Central memory CD4-positive, alpha-beta T cell (primary cell): ENCODE measurements around the gene RBM17.
A peak's percentile ranks its signal among the peaks of the same experiment; 100 is the strongest.
"Not testable (repeated sequence)": the region's sequence is repeated elsewhere in the genome, so short reads cannot be mapped to it uniquely, and the experiment has no call there.

ENCODE experiments used
- DNase-seq: peaks from one replicate; pipeline ENCODE4 v3.0.0; 2022

RBM17 gene

DNA sequence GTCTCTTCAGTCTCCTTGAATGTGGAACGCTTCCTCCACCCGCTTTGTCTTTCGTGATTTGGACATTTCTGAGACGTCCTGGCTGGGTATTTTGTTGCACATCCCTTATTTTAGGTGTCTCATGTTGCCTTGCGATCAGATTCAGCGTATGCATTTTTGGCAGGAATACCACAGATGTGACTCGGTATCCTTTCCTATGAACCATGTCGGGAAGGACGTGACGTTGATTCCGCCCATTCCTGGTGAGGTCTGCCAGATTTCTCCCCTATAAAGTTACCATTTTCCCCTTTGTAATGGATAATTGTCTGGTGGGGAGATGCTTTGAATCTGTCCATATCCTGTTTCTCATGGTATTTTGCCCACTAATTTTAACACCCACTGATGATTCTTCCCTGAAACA, 49.6 kb downstream of the RBM17 start:
- no peak for DNase-seq

DNA sequence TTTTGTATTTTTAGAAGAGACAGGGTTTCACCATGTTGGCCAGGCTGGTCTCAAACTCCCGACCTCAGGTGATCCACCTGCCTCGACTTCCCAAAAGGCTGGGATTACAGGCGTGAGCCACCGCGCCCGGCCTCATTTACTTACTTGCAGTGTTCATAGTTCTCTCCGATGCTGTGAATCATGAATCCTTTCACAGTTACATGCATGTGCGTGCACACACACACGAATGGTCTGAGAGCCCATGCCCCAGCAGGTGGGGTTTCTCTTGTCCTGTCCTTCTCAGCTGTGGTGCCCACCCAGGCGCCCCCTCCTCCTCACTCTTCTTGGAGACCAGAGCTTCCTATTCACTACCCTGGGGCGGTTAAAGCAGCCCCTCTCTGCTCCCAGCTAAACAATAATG, 50.6 kb downstream of the RBM17 start:
- no peak for DNase-seq

DNA sequence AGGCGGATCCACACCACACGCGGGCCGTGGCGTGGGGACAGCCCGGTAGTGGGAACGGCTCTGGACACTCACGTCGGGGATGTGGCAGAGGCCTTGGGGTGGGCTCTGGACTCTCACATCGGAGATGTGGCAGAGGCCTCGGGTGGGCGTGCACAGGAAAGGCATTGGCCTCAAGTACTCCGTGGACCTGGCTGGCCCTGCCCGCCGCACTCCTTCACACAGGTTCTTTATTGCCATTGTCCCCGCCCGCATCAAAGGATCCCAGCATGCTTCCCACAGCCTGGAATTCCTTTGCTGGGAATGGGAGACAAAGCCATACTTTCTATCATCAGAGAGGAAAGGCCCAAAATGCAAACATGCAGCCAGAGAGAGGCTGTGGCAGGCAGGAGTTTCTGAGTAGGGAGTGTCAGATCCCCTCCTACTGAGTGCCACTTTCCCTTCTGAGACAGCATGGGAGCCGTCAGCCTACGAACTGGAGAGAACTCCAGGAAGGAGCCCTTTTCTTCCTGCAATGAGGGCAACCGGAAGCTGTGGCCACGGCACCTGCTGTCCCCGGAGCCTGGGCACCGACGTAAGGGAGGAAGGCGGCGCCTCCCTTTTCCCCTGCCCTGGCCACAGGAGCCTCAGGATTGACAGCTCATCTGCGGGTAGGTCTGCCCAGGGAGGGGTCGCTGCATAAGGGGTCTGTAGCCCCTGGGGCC, 51.5 kb downstream of the RBM17 start:
- peak; percentile 52 for DNase-seq

DNA sequence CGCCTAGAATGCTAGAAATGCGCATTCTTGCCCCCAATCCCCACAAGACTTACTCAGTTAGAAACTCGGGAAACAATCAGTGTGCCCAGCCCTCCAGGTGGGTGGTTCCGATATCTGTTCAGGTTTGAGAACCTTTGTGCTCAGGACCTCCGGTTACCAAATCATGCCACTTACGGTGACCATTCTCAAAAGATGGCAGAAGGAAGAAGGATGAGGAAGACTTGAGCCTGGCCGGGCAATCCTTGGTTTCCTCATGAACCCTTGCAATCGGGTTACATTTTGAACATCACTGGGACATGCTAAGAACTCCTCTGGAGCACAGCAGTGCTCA, 52.1 kb downstream of the RBM17 start:
- DNase-seq, result no peak

DNA sequence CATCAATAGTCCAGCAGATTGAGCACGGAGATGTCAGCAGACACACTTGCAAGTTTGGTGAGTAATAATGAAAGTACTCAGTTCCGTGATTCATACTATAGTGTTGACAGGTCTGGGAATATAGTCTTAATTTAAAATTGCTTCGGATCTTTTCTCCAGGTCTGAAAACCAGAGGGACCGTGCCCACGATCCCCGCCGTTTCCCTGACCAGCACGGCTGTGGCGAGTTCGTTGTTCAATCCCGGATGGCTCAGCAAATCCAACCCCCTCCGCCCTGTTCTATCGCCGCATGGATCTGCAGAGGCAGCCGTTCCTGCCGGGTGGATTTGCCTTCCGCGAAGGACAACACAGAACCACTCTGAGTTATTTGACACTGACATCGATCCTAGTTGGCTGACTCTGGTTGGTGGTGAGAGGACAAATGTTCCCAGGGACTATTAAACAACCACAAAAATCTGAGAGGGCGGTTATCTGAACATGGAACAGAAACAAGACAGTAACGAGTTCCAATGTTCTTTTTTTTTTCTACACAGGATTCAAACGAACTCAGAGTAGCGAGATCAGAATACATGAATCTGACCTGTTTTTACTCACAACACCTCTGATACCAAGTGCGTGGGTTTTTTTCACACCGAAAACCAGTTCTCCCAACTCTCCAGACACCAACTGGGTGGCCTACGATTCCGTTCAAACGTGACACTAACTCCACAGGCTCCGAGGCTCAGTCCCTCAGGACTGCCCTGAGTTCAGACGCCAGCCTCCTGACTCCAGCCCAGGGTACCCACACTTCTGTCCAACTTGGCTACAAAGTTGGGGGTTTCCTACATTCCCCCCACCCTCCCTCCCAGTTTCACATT, 52.7 kb downstream of the RBM17 start:
- DNase-seq, result peak; percentile 23

DNA sequence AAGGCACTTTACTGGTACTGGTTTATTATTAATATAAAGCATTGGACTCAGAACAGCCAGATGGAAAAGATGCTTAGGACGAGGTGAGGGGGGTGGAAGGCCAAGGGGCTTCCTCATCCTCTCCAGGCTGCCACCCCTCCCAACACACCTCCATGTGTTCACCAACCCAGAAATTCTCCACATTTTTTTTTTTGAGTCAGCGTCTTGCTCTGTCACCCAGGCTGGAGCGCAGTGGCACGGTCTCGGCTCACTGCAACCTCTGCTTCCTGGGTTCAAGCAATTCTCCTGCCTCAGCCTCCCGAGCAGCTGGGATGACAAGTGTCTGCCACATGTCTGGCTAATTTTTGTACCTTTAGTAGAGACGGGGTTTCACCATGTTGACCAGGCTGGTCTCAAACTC, 53.4 kb downstream of the RBM17 start:
- not testable (repeated sequence) for DNase-seq

DNA sequence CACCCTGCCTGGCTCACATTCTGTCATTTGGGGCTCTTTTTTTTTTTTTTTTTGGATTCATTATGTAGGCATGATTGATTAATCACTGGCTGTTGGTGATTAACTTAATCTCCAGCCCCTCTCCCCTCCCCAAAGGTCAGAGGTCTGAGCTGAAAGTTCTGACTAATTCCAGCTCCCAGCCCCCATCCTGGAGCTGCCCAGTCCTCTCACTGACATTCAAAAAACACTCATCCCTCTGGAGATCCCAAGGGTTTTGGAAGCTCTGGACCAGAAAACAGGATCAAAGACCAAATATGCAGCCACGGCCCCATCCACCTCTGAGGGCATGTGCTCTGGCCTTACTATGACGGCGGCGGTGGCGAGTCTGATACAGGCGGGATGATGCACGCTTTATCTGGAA, 53.8 kb downstream of the RBM17 start:
- no peak for DNase-seq

DNA sequence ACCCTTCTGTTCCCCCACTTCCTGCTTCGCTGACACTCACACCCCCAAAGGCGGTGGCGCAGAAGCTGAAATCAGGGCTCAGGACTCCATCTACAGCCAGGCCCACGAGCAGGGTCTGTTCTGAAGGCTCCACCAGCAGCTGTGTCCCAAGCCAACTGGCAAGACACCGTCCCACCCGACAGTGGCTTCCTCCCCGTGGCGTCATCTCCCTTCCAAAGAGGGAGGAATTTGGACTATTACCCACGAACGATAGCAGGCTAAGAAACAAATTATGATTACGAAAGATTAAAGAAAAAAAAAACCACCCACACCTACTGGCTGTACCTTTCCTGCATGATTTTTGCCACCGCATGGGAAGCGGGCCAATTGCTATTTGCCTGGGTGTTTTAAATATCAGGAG, 54.3 kb downstream of the RBM17 start:
- DNase-seq, result no peak

DNA sequence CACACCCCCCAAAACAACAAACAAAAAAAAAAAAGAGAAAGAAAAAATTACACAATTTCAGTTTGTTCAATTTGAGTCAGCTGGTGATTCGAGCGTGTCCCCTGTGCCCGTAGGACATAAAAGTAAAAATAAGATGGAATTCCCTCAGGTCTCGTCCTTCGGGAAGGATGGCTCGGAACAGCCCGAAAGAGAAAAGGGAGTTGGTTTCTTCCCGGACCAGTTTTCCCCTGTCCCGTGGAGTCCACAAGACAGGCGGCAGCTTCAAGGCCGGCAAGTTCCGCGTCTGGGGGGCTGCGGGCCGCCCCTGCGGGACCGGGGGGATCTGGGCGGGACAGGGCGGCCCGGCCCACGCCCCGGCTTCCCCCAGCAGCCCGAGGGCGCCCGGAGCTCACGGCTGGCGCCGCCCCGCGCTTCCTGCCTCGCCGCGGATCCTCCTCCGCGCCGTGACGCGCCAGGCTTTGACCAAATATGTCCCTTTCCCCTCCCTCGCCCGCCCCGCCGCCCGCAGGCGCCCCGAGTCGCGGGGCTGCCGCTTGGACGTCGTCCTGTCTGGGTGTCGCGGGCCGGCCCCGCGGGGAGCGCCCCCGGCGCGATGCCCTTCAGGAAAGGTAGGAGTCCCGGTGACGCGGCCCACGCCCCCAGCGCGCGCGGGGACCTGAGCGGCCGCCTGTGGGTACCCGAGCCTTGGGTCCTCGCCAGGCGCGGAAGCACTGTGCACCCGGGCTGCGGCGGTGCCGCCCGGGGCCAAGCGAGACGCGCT, 55.8 kb downstream of the RBM17 start:
- DNase-seq, result peak; percentile 87

DNA sequence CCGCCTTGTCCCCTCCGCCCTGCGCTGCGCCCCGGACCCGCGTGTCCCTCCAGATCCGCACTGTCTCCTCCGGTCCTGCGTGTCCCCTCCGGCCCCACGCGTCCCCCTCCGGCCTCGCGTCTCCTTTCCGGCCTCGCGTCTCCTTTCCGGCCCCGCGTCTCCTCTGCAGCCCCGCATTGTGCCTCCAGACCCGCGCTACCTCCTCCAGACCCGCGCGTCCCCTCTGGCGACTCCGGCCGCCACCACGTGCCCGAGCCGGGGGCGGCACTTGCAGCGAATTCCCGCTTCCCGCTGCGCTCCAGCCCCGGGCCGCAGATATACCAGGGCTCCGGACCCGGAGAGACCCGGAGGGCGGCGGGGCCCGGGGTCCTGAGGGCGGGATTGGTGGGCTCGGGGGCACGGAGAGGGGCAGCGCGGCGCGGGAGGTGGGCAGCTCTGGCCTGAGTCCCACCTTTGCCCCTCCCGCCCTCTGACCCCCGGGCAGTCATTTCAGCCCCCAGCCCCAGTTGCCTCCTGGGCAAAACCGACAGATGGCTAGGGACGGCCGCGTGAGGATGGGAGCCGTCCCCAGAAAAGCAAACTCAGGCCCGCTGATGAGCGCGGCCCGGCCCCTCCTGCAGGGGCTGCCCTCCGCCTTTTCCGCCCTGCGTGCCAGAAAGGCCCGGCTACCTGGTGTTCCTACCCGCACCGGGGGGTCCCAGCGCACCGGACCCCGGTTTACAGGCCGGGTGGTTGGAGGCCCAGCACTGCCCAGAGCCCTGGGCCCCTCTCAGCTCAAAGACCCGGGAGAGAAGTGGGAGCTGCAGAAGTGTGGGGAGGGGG, 56.5 kb downstream of the RBM17 start:
- DNase-seq, result no peak

DNA sequence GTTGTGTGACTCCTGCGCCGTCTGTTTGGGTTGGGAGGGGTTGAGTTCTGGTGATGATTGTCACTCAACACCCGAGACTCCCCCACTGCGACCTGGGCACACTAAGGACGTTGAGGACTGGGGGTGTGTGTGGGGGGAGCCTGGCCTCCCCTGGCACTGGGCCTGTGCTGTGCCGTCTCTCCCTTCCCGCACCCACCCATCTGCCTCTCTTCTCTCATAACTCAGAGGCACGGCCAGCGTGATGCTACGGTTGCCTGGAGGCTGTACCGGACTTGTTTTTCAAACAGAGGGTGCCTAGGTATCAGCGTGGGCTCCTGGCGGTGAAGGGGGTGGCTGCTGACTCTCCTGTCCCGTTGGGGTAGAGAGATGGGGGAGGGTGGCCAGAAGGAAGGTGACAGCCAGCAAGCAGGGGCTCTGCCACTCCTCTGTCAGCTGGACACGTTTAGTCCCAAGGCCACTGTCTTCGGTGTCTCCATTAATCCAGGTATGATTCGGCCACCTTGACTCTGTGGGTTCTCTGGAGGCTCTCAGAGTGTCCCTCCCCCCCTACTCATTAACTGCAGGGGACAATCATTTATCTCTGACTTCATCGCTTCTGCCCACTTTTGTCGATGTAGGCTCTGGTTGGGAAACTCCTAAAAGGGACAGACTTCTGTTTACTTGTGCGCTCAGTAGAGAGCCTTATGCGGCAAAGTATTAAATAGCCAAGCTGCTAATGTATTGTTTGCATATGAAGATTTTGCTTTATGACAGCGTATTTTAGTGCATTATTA, 57.4 kb downstream of the RBM17 start:
- no peak for DNase-seq

DNA sequence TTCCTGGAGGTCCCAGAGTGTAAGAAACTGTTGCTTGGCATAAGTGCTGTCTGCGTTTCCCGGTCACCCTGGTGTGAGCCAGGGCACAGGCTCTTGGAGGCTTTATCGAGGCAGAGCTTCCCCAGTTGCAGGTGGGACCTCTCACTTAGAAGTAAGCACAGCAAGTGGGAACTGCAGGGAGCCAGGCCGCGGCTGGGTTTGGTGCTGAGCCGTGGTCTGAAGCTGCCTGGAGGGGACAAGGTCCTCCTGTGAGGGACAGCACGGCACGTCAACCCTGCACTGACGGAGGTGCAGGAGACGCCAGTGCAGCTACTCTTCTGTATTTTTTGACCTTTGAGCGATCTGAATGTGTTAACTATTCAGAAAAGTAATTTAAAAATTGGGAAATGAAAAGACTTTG, 58.1 kb downstream of the RBM17 start:
- no peak for DNase-seq

DNA sequence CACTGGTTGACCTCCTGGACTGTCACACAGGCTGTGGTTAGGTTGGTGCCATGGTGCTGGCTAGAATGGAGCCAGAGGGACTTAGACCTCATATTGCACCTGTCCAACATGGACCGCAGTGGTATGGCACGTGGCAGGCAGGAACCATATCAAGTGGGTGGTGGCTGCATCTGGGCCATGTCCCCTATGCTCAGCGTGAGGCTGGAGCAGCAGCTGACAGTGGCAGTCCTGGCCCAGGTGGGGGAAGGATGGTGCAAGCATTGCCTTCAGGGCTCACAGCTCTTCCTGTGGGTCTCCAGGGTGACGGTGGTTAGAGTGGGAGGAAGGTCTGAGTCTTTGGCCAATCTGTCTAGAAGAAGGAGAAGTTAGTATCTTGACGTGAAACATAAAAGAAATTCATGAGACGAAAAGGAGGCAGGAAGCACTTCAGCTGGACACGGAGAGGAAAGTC, 59.4 kb downstream of the RBM17 start:
- DNase-seq, result no peak

DNA sequence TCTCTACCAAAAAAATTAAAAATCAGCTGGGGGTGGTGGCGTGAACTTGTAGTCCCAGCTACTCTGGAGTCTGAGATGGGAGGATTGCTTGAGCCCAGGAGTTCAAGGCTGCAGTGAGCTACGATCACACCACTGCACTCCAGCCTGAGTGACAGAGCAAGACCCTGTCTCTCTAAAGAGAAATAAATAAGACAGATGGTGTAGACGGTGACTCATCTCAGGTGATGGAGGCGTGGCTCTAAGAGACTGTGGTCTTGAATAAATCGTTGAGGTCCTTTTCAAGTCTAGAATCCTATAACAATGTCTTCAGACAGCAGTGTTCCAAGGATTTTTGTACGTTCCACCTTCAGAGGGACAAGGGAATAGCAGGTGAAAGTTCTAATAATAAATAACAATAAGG, 60.1 kb downstream of the RBM17 start:
- DNase-seq, result no peak

DNA sequence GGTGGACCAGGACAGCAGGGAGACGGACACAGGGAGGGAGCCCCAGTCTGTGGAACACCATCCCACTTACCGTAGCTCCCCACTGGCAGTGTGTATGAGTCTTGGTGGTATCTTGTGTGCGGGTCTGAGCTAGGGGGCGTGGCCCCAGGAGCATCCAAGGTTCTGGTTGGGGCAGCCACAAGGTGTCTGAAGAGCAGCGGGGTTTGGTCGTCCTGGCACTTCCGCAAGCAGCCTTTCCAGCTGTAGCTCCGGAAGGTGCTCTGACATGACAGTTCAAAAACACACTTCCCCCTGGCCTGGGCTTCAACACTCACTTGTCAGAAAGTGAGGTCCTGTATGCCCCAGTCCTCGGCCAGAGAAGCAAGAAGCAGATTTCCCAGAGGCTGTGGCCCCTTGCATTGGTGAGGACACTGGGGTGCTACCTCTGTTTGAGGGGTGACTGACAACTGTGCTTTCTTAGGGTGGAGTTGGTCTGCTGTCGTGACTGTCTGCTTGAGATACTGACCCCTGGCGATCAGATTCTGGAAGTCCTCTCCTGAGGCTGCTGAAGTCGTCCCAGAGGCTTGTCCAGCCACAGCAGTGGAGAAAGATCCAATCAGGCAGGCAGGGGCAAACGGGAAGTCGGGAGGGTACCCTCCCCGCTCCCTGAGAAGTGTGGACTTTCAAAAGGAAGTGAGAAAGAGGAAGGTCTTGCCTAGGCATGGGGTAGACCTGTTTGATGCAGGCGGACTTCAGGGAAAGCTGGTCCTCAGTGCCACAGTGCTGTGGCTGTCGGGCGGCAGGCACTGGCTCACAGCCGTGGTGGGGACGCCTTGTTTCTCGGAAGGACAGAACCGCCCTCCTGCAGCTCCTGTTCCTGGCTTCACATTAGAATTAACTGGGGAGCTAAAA, 62.5 kb downstream of the RBM17 start:
- DNase-seq, result peak; percentile 49

DNA sequence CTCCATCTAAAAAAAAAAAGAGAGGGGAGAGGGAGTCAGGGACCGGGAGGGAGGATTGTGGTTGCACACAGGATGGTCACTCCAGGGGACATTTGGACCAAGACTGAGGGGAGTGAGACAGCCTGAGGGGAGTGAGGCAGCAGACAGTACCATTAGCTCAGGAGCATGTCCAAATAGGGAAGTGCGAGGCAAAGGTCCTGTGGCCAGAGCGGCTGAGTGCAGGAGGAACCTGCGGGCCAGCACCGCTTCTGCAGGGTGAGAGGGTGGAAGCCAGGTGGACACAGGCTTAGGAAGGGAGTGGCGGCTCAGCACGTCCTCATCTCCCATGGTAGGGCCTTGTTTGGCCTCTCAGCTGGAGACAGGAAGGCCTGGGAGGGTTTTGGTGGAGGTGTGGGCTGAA, 65.0 kb downstream of the RBM17 start:
- DNase-seq, result no peak

DNA sequence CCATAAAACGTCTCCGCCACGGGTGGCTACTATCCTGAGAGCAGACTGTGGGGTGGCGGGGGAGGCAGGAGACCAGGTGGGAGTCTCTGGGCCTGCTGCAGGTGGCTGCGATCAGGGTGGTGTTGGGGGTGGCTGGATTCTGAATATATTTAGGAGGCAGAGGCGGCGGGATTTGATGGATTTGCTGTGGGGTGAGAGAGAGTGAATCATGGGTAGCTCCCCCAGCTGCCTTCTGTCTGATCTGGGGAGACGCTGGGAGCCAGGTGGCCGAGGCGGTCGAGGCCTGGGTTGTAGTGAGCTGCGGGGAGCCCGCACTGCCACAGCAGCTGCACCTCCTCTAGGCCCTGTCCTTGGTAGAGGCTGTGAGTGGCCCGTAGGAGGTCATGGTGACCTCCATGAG, 65.7 kb downstream of the RBM17 start:
- DNase-seq, result no peak

DNA sequence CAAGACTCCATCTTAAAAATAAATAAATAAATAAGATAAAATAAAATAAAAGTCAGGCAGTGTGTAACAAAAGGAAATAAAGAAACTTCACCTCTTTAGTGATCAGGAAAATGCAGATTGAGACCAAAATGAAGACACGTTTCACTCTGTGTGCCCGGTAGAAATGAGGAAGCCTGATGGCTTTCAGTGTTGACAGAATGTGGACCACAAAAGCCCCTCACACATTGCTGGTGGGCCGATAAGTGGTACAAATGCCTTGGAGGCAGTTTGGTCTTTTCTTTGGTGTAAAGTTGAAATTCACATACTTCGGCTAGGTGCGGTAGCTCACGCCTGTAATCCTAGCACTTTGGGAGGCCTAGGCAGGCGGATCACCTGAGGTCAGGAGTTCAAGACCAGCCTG, 69.4 kb downstream of the RBM17 start:
- no peak for DNase-seq

DNA sequence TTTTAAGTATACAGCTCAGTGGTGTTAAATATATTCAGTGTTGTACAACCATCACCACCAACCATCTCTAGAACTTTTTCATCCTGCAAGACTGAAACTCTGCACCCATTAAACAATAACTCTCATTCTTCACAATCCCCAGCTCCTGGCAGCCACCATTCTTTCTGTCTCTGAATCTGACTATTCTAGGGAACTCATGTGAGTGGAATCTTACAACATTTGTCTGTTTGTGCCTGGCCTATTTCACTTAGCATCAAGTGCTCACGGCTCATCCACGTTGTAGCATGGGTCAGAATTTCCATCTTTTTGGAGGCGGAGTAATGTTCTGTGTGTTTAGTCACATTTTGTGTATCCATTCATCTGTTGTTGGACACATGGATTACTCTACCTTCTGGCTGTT, 73.1 kb downstream of the RBM17 start:
- DNase-seq, result no peak

DNA sequence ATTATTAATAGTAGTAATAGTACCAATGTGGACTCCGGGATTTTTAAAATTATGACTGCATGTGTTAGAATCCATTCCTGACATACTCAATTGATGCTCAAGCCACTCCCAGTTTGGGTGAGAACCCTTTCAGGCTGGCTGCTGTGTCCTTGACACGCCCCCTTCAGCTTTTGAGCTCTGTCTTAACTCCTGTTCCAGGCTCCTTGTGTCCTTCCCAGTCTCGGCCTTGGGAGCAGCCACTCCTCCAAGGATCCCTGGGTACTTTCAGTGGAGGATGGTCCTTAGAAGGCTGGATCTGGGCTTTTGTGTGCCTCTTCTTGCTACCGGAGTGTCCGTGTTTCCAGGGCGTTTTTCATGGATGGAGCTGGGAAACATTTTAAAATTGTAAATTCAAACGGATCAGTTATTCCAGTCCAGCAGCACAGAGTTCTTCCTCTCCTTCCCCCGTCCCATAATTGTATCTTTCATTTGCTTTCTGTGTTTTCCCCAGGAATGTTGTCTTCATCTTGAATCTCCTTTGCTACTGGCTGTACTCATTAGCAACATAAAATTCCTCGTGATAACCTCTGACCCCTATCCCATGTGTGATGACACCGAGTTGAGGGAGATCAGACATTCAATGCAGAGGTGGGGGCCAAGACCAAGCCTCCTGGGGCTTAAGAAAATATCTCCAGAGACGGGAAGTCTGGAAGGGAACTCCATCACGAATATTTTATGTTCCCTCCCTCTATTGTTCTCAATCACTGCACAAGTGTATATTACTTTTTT, 73.9 kb downstream of the RBM17 start:
- no peak for DNase-seq
